GM21529 (cell line): ENCODE measurements around the gene GNAT1.
"Not testable (repeated sequence)": the region's sequence is repeated elsewhere in the genome, so short reads cannot be mapped to it uniquely, and the experiment has no call there.

Experiments
- ATAC-seq: cut with Tn5 transposase; IDR thresholded peaks from one replicate; pipeline ENCODE4 v1.9.1; 2021; ENCODE audit not compliant: unreplicated experiment

Gene GNAT1

GRCh38 chr3:50201573-50202315 lies 10.3 kb downstream of the GNAT1 start:
- ATAC-seq = no peak

GRCh38 chr3:50202353-50203112 lies 11.1 kb downstream of the GNAT1 start:
- ATAC-seq = no peak

- ATAC-seq = no peak
Measured at GRCh38 chr3:50203113-50203808, 11.9 kb downstream of the GNAT1 start.

GRCh38 chr3:50203809-50204803 lies 12.7 kb downstream of the GNAT1 start:
- no peak for ATAC-seq

- ATAC-seq = no peak
Measured at GRCh38 chr3:50204804-50205412, 13.5 kb downstream of the GNAT1 start, which contains the start of gene SLC38A3. Gene SLC38A3, plus strand, starts transcription at chr3:50205271. Its CDS starts 8,929 bp downstream, at chr3:50214200.

GRCh38 chr3:50205413-50206276 lies 14.2 kb downstream of the GNAT1 start:
- no peak for ATAC-seq

GRCh38 chr3:50207359-50208042 lies 16.1 kb downstream of the GNAT1 start:
- no peak for ATAC-seq

- ATAC-seq = no peak
Measured at GRCh38 chr3:50208677-50209344, 17.4 kb downstream of the GNAT1 start.

GRCh38 chr3:50210176-50210509 lies 18.7 kb downstream of the GNAT1 start:
- ATAC-seq = no peak

GRCh38 chr3:50210510-50211367 lies 19.3 kb downstream of the GNAT1 start:
- ATAC-seq = no peak

- ATAC-seq = not testable (repeated sequence)
Measured at GRCh38 chr3:50211368-50211717, 19.9 kb downstream of the GNAT1 start.

GRCh38 chr3:50211930-50212329 lies 20.5 kb downstream of the GNAT1 start:
- no peak for ATAC-seq

- ATAC-seq = no peak
Measured at GRCh38 chr3:50212502-50212901, 21.1 kb downstream of the GNAT1 start.

- no peak for ATAC-seq
Measured at GRCh38 chr3:50212971-50213370, 21.6 kb downstream of the GNAT1 start.

- ATAC-seq = no peak
Measured at GRCh38 chr3:50213373-50213772, 22.0 kb downstream of the GNAT1 start.

GRCh38 chr3:50214824-50215223 lies 23.4 kb downstream of the GNAT1 start:
- no peak for ATAC-seq

GRCh38 chr3:50215529-50215928 lies 24.1 kb downstream of the GNAT1 start:
- ATAC-seq = no peak
